ENCODE data around the gene MATN3. TPM values are rescaled to one million over a fixed set of nuclear protein-coding genes. Genes with fewer than 3 reads are reported as not detected.

MATN3 gene
- total and polyA plus RNA-seq, 4 donors, result 0.05 to 0.10 (median 0.08) TPM; not detected in 1

- no peak for TF ChIP-seq MAX (IDR thresholded peaks at IDR 0.05)
- TF ChIP-seq RAD21 (IDR thresholded peaks at IDR 0.05), result no peak
- no peak for TF ChIP-seq NR2F2 (IDR thresholded peaks at IDR 0.05)
- no peak for TF ChIP-seq SP1 (IDR thresholded peaks at IDR 0.05)
- TF ChIP-seq YY1 (IDR thresholded peaks at IDR 0.05), result no peak
- no peak for TF ChIP-seq GABPA (IDR thresholded peaks at IDR 0.05 in 1 of 2, conservative IDR thresholded peaks at IDR 0.05 in 1 of 2)
- no peak for TF ChIP-seq CTCF (IDR thresholded peaks at IDR 0.05; ENCODE audit: low read depth, low read length, missing input control)
- TF ChIP-seq RXRA (IDR thresholded peaks at IDR 0.05), result no peak
- TF ChIP-seq HNF4A (conservative IDR thresholded peaks at IDR 0.05), result no peak
- TF ChIP-seq, protein P1, sequence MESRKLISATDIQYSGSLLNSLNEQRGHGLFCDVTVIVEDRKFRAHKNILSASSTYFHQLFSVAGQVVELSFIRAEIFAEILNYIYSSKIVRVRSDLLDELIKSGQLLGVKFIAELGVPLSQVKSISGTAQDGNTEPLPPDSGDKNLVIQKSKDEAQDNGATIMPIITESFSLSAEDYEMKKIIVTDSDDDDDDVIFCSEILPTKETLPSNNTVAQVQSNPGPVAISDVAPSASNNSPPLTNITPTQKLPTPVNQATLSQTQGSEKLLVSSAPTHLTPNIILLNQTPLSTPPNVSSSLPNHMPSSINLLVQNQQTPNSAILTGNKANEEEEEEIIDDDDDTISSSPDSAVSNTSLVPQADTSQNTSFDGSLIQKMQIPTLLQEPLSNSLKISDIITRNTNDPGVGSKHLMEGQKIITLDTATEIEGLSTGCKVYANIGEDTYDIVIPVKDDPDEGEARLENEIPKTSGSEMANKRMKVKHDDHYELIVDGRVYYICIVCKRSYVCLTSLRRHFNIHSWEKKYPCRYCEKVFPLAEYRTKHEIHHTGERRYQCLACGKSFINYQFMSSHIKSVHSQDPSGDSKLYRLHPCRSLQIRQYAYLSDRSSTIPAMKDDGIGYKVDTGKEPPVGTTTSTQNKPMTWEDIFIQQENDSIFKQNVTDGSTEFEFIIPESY (IDR thresholded peaks at IDR 0.05), result no peak
- no peak for TF ChIP-seq HNF4G (IDR thresholded peaks at IDR 0.05)
- DNase-seq (ENCODE audit: low spot score), result no peak
- no peaks in the 10 kb centered on the region for H3K27me3 ChIP-seq (ENCODE audit: control insufficient read depth in 4 of 4, insufficient read depth in 4 of 4, low read length in 3 of 4)
- no peaks in the 10 kb centered on the region for H3K36me3 ChIP-seq (ENCODE audit: control insufficient read depth in 4 of 4, insufficient read depth in 3 of 4, low read depth in 1 of 4, low read length in 3 of 4)
- no peak overlapping the region for H3K9ac ChIP-seq (ENCODE audit: low read depth in 1 of 2, low read length in 2 of 2)
- H3K27ac ChIP-seq (ENCODE audit: low read depth in 1 of 2, low read length in 2 of 2), result no peak overlapping the region
- WGBS, result 74% methylated on average over 2 of the region's 2 CpGs
- no peak overlapping the region for H3K4me3 ChIP-seq (ENCODE audit: low read depth in 1 of 3, low read length in 3 of 3)
- no peaks in the 10 kb centered on the region for H3K9me3 ChIP-seq (ENCODE audit: control insufficient read depth in 4 of 4, low read length in 3 of 4)
- no peaks in the 10 kb centered on the region for H3K4me1 ChIP-seq (ENCODE audit: control insufficient read depth in 4 of 4, insufficient read depth in 4 of 4, low read length in 3 of 4)
Observed at GRCh38 chr2:19944205-19944845, 68.1 kb downstream of the MATN3 start.

GRCh38 chr2:19943189-19943588, 69.3 kb downstream of the MATN3 start:
- Histone ChIP-seq H3K27me3 (ENCODE audit: control insufficient read depth in 4 of 4, insufficient read depth in 4 of 4, low read length in 3 of 4) (no peaks in the 10 kb centered on the region), H3K9ac (ENCODE audit: low read depth in 1 of 2, low read length in 2 of 2) (no peak overlapping the region), H3K9me3 (ENCODE audit: control insufficient read depth in 4 of 4, low read length in 3 of 4) (no peaks in the 10 kb centered on the region), H3K27ac (ENCODE audit: low read depth in 1 of 2, low read length in 2 of 2) (no peak overlapping the region), H3K36me3 (ENCODE audit: control insufficient read depth in 4 of 4, insufficient read depth in 3 of 4, low read depth in 1 of 4, low read length in 3 of 4) (no peaks in the 10 kb centered on the region), H3K4me1 (ENCODE audit: control insufficient read depth in 4 of 4, insufficient read depth in 4 of 4, low read length in 3 of 4) (no peaks in the 10 kb centered on the region), H3K4me3 (ENCODE audit: low read depth in 1 of 3, low read length in 3 of 3) (no peak overlapping the region)
- DNase-seq (ENCODE audit: low spot score), result no peak
- WGBS, result 21% methylated on average over 1 of the region's 1 CpG
- no peak for TF ChIP-seq TAF1 (conservative IDR thresholded peaks at IDR 0.05)
- TF ChIP-seq NR2F2 (IDR thresholded peaks at IDR 0.05), result no peak
- TF ChIP-seq FOXA2 (IDR thresholded peaks at IDR 0.05), result no peak
- no peak for TF ChIP-seq ATF3 (IDR thresholded peaks at IDR 0.05)
- no peak for TF ChIP-seq YY1 (IDR thresholded peaks at IDR 0.05)
- TF ChIP-seq RAD21 (IDR thresholded peaks at IDR 0.05), result no peak
- TF ChIP-seq SP1 (IDR thresholded peaks at IDR 0.05), result no peak

DNA sequence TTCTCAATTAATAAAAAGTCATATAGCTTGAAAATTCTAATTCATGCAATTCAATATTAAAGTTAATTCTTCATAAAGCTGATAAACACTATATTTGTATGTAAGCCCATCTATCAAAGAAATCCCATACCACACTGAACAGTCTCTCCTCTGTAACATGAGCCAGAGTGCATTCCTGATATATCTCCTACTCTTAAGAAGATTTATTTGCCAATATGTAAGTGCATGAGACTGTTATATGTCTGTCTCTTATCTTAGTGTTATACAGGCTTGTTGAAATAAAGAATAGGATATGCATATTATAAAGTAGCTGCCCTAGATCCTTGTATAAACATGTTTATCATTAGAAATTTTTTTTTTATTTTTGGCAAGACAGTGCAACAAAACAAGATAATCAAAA, 70.3 kb downstream of the MATN3 start:
- no peak for DNase-seq (ENCODE audit: low spot score)
- Histone ChIP-seq H3K27ac (ENCODE audit: low read depth in 1 of 2, low read length in 2 of 2) (no peak overlapping the region), H3K9ac (ENCODE audit: low read depth in 1 of 2, low read length in 2 of 2) (no peak overlapping the region), H3K36me3 (ENCODE audit: control insufficient read depth in 4 of 4, insufficient read depth in 3 of 4, low read depth in 1 of 4, low read length in 3 of 4) (no peaks in the 10 kb centered on the region), H3K4me1 (ENCODE audit: control insufficient read depth in 4 of 4, insufficient read depth in 4 of 4, low read length in 3 of 4) (no peaks in the 10 kb centered on the region), H3K4me3 (ENCODE audit: low read depth in 1 of 3, low read length in 3 of 3) (no peak overlapping the region), H3K27me3 (ENCODE audit: control insufficient read depth in 4 of 4, insufficient read depth in 4 of 4, low read length in 3 of 4) (no peaks in the 10 kb centered on the region), H3K9me3 (ENCODE audit: control insufficient read depth in 4 of 4, low read length in 3 of 4) (no peaks in the 10 kb centered on the region)
- TF ChIP-seq EGR1 (IDR thresholded peaks at IDR 0.05; ENCODE audit: low read depth in 2 of 2), result no peak
- no peak for TF ChIP-seq TAF1 (conservative IDR thresholded peaks at IDR 0.05)
- TF ChIP-seq JUND (IDR thresholded peaks at IDR 0.05), result no peak

Other genes with a start within 250 kb of the MATN3 start
- gene TTC32, start 110.7 kb downstream of the MATN3 start, total RNA-seq, result 10 to 100 TPM in 1 of 2 donors, 1 to 10 TPM in 1; 9.7 to 12.0 TPM
- 10 to 100 TPM in 1 of 2 donors, 1 to 10 TPM in 1; 4.1 to 11.4 TPM for gene TTC32, start 110.7 kb downstream of the MATN3 start, polyA plus RNA-seq
- gene WDR35, start 22.6 kb downstream of the MATN3 start, total RNA-seq, result 1 to 10 TPM; 2.0 to 3.8 TPM
- 1 to 10 TPM in 1 of 2 donors, under 1 TPM in 1; 0.97 to 1.2 TPM for gene WDR35, start 22.6 kb downstream of the MATN3 start, polyA plus RNA-seq
- gene LAPTM4A, start 39.0 kb upstream of the MATN3 start, total RNA-seq, result 100 to 1,000 TPM in 1 of 2 donors, 10 to 100 TPM in 1; 69.1 to 115 TPM
- 100 to 1,000 TPM; 129 to 183 TPM for gene LAPTM4A, start 39.0 kb upstream of the MATN3 start, polyA plus RNA-seq
- gene SDC1, start 212.5 kb upstream of the MATN3 start, total RNA-seq, result 100 to 1,000 TPM in 1 of 2 donors, 10 to 100 TPM in 1; 99.6 to 269 TPM
- gene SDC1, start 212.5 kb upstream of the MATN3 start, polyA plus RNA-seq, result 100 to 1,000 TPM; 124 to 363 TPM

Measured in liver (tissue), 9 donors.